Stomach (tissue), 4 donors: ENCODE measurements around the gene SMARCB1.

Experiments used
- CTCF ChIP-seq, 7 experiments: fragments of 450-650 bp in 4 of 7; fragments of 200-600 bp in 3 of 7; sonication (generic) in 3 of 7; IDR thresholded peaks; one replicate each; pipeline ENCODE4 v1.5.1; 2016 to 2019; ENCODE audit warnings: antibody characterized with exemption in 7 of 7, control low read depth in 2 of 7, mild to moderate bottlenecking in 1 of 7
- POLR2A ChIP-seq, 4 donors: fragments of 450-650 bp; IDR thresholded peaks; one replicate each; pipeline ENCODE4 v1.6.1; 2016; ENCODE audit warnings: antibody characterized with exemption in 4 of 4, control low read depth in 2 of 4, mild to moderate bottlenecking in 1 of 4, moderate library complexity in 1 of 4

GRCh38 chr22:23831781-23832180, 45.0 kb downstream of the SMARCB1 start:
- TF ChIP-seq CTCF (IDR thresholded peaks at IDR 0.05): no peak
- TF ChIP-seq POLR2A (IDR thresholded peaks at IDR 0.05): no peak
